ENCODE measurements around the gene LAMA5. TPM values are rescaled to one million over a fixed set of nuclear protein-coding genes. Genes with fewer than 3 reads are reported as not detected.

Gene LAMA5
- total RNA-seq, 1 donor from 2014 or later = 35.0 TPM

DNA sequence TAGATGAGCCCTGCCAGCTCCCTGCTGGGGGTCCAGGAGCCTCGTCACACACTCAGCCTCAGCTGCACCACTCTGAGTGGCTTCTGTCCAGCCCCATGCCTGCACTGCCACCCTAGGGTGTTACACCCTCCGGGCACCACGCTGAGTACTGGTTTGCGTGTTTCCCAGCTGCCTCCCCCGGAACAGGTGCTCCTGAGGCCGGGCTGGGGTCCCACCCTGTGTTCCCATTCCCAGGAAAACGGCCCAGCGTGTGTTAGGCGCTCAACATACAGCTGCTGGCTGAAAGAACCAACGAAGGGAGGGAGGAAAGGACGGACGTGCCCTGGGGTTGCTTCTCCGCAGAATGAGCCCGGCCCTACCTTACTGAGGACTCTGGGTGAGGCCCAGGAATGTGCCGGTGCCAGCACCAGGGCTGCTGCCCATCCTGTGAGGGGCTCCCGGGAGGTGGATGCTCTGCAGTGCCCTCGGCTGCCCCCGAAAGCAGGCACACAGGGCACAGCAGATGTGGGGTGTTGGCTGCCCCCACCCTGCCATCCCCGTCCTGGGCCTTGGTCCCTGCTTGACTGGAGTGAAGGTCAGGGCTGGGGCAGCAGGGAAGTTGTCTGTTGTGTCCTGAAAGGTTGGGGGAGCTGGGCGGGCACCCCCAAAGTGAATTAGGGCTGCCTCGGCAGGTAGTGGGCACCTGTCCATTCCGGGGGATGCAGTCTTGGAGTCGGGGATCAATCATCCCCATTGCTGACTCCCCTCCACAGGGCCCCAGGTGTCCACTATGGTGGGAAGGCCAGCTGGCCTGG lies 16.3 kb downstream of the LAMA5 start:
- no peak for DNase-seq (ENCODE audit: low read depth, low spot score)
- peaks cover 8% of the 10 kb centered on the region for H3K36me3 Mint-ChIP-seq (ENCODE audit: low read depth)

DNA sequence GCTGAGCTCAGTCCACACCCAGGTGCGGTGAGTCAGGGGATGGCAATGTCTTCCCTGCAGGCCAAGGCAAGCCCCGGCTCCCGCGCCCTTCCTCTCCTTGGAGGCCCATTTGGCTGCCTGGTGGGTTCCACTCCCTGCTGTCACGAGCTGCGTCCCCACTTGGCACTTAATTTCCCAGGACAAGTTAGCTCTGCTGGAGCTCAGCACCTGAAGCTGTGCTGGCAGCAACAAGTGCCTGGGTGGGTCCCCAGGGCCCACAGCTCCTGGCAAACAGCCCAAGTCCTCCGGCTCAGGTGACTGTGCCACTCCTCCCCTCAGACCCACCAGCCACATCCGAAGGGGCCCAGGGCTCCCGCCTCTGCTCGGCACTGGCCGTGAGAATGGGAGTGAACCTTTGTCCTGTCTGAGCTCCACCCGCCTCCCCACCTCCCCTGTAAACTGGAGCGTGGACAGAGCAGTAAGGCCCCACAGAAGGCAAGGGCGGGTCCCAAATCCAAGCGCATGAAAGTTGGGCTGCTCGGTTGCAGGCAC lies 16.9 kb downstream of the LAMA5 start:
- peaks cover 6% of the 10 kb centered on the region for H3K9me3 Mint-ChIP-seq
- no peak overlapping the region for H3K27ac Mint-ChIP-seq (ENCODE audit: unreplicated experiment)
- H3K36me3 Mint-ChIP-seq (ENCODE audit: low read depth) = peaks cover 8% of the 10 kb centered on the region
- H3K4me1 Mint-ChIP-seq = peaks cover 3% of the 10 kb centered on the region
- H3K4me3 Mint-ChIP-seq = no peak overlapping the region
- no peak for DNase-seq (ENCODE audit: low read depth, low spot score)
- H3K27me3 Mint-ChIP-seq (ENCODE audit: low read depth) = no peaks in the 10 kb centered on the region
- TF ChIP-seq, protein P1, sequence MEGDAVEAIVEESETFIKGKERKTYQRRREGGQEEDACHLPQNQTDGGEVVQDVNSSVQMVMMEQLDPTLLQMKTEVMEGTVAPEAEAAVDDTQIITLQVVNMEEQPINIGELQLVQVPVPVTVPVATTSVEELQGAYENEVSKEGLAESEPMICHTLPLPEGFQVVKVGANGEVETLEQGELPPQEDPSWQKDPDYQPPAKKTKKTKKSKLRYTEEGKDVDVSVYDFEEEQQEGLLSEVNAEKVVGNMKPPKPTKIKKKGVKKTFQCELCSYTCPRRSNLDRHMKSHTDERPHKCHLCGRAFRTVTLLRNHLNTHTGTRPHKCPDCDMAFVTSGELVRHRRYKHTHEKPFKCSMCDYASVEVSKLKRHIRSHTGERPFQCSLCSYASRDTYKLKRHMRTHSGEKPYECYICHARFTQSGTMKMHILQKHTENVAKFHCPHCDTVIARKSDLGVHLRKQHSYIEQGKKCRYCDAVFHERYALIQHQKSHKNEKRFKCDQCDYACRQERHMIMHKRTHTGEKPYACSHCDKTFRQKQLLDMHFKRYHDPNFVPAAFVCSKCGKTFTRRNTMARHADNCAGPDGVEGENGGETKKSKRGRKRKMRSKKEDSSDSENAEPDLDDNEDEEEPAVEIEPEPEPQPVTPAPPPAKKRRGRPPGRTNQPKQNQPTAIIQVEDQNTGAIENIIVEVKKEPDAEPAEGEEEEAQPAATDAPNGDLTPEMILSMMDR (conservative IDR thresholded peaks at IDR 0.05) = no peak

More for the DNA sequence above, 16.3 kb downstream of the LAMA5 start:
- H3K27me3 Mint-ChIP-seq (ENCODE audit: low read depth) = no peaks in the 10 kb centered on the region
- peaks cover 6% of the 10 kb centered on the region for H3K9me3 Mint-ChIP-seq
- H3K27ac Mint-ChIP-seq (ENCODE audit: unreplicated experiment) = no peak overlapping the region
- no peak overlapping the region for H3K4me3 Mint-ChIP-seq
- H3K4me1 Mint-ChIP-seq = peaks cover 5% of the 10 kb centered on the region
- TF ChIP-seq, protein P1 (conservative IDR thresholded peaks at IDR 0.05) = no peak

DNA sequence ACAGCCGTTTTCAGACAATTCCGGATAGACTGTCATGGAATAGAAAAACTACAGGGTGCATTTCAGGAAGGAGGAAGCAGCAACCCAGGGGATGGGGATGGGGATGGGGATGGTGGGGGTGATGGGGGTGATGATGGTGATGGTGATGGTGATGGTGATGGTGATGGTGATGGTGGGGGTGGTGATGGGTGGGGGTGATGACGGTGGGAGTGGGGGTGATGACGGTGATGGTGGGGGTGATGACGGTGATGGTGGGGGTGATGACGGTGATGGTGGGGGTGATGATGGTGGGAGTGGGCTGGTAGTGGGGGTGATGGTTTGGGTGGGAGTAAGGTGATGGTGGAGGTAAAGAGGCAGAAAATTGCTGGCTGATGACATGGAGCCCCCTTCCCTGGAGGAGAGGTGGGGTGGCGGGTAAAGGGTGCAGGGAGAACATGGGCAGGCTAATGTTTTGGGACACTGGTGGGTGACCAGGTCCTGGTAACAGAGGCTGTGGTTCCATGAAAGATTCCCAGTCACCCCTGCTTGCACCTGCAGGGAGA lies 17.5 kb downstream of the LAMA5 start:
- Mint-ChIP-seq H3K36me3 (ENCODE audit: low read depth) (peaks cover 8% of the 10 kb centered on the region), H3K27ac (ENCODE audit: unreplicated experiment) (no peak overlapping the region), H3K27me3 (ENCODE audit: low read depth) (no peaks in the 10 kb centered on the region), H3K4me1 (peaks cover 3% of the 10 kb centered on the region), H3K9me3 (peaks cover 6% of the 10 kb centered on the region), H3K4me3 (no peak overlapping the region)
- TF ChIP-seq, protein P1 (conservative IDR thresholded peaks at IDR 0.05) = no peak
- no peak for DNase-seq (ENCODE audit: low read depth, low spot score)

DNA sequence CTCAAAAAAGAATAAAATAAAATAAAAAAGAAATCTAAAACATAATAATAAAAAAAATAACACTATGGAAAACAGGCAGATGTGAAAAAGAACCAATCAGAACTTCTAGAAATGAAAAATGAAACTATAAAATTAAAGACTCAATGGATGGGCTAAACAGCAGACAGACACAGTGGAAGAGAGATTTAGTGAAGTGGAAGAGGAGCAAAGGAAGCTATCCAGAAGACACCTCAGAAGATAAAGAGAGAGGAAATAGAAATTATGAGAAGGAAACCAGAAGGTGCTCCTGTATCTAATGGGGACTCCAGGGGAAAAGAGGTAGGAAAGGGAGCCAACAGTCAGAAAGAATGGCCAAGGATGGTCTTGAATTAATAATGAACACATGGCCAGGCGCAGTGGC lies 18.5 kb downstream of the LAMA5 start:
- Mint-ChIP-seq H3K9me3 (peaks cover 6% of the 10 kb centered on the region), H3K27ac (ENCODE audit: unreplicated experiment) (no peak overlapping the region), H3K4me3 (no peak overlapping the region), H3K4me1 (peaks cover 3% of the 10 kb centered on the region), H3K27me3 (ENCODE audit: low read depth) (no peaks in the 10 kb centered on the region), H3K36me3 (ENCODE audit: low read depth) (peaks cover 8% of the 10 kb centered on the region)
- no peak for DNase-seq (ENCODE audit: low read depth, low spot score)
- TF ChIP-seq, protein P1 (conservative IDR thresholded peaks at IDR 0.05) = no peak

DNA sequence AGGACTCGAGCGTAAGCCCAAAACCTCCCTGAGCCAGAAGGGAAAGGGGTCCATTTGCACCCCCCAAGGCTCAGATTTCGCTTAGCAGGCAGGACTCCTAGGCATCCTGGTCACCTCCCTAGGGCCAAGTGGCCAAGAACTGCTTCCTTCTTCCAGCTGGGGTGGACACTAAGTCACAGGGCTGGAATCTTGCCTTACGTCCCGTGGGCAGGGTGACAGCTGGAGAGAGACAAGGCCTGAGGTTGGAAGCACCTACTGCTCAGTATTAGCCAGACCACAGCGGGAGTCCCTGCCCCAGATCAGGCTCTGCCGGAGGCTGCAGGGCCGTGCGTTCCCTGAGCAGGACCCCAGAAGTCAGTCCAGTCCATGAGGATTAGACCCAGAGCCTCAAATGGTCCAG lies 19.7 kb downstream of the LAMA5 start:
- Mint-ChIP-seq H3K4me1 (peaks cover 3% of the 10 kb centered on the region), H3K27ac (ENCODE audit: unreplicated experiment) (no peak overlapping the region), H3K9me3 (peaks cover 6% of the 10 kb centered on the region), H3K27me3 (ENCODE audit: low read depth) (no peaks in the 10 kb centered on the region), H3K36me3 (ENCODE audit: low read depth) (peaks cover 8% of the 10 kb centered on the region), H3K4me3 (no peak overlapping the region)
- TF ChIP-seq, protein P1 (conservative IDR thresholded peaks at IDR 0.05) = no peak
- no peak for DNase-seq (ENCODE audit: low read depth, low spot score)
